Caco-2 (cell line): Measurements from ENCODE around the gene PSD2. TPM values are rescaled to one million over a fixed set of nuclear protein-coding genes. Genes with fewer than 3 reads are reported as not detected.

Experiments used
- BruUV-seq: library from RNA; stranded (reverse); fragments of 400-500 nt; replicated peaks from 2 replicates; lab custom pipeline; 2021; lab: Mats Ljungman, UMichigan
- CTCF ChIA-PET: fragments of 300-600 bp; sonication (Branson Sonifier 250); formaldehyde crosslinking; loops from one replicate; lab custom pipeline; 2022; ENCODE audit warnings: antibody characterized with exemption; lab: Charles Lee
- POLR2A ChIA-PET: fragments of 300-600 bp; sonication (Branson Sonifier 250); formaldehyde crosslinking; loops from one replicate; lab custom pipeline; 2022; ENCODE audit warnings: antibody characterized with exemption; lab: Charles Lee
- DNase-seq, 2 experiments: peaks; one replicate each; pipeline versions ENCODE4 v3.0.0 to v3.0.0-alpha.2; 2020 to 2022
- H3K27me3 ChIP-seq: replicated peaks from 2 replicates; pipeline ENCODE4 v1.6.0; 2011; ENCODE audit warnings: low read length; ENCODE audit not compliant: control insufficient read depth, insufficient read depth
- H3K36me3 ChIP-seq: 2 replicates; pipeline ENCODE4 v1.5.1; 2011; ENCODE audit warnings: low read length; ENCODE audit not compliant: control insufficient read depth, insufficient read depth
- H3K4me1 ChIP-seq: fragments of 250-450 bp; sonication (Bioruptor Pico); 2 replicates; pipeline ENCODE4 v1.5.1; 2020; ENCODE audit warnings: mild to moderate bottlenecking
- H3K4me3 ChIP-seq: 2 replicates; pipeline ENCODE4 v1.5.1; 2011; ENCODE audit warnings: low read depth, mild to moderate bottlenecking, control low read depth, low read length
- H3K9me3 ChIP-seq: fragments of 250-450 bp; sonication (Bioruptor Pico); 2 replicates; pipeline ENCODE4 v1.5.1; 2020; ENCODE audit warnings: mild to moderate bottlenecking, moderate library complexity
- H3K27ac Mint-ChIP-seq: one replicate; pipeline ENCODE4 v1.8.0; 2022; ENCODE audit warnings: mixed read lengths; ENCODE audit not compliant: unreplicated experiment
- H3K27me3 Mint-ChIP-seq: one replicate; pipeline ENCODE4 v1.8.0; 2022; ENCODE audit warnings: mixed read lengths; ENCODE audit not compliant: insufficient read depth, unreplicated experiment
- H3K36me3 Mint-ChIP-seq: one replicate; pipeline ENCODE4 v1.8.0; 2022; ENCODE audit warnings: mild to moderate bottlenecking, mixed read lengths; ENCODE audit not compliant: insufficient read depth, unreplicated experiment
- H3K4me1 Mint-ChIP-seq: one replicate; pipeline ENCODE4 v1.8.0; 2022; ENCODE audit warnings: low read depth, mixed read lengths; ENCODE audit not compliant: unreplicated experiment
- H3K4me3 Mint-ChIP-seq: one replicate; pipeline ENCODE4 v1.8.0; 2022; ENCODE audit warnings: mild to moderate bottlenecking, moderate library complexity, mixed read lengths; ENCODE audit not compliant: unreplicated experiment
- H3K9me3 Mint-ChIP-seq: one replicate; pipeline ENCODE4 v1.8.0; 2022; ENCODE audit warnings: mixed read lengths; ENCODE audit not compliant: unreplicated experiment
- intact Hi-C: fragments of 100-400 bp; cut with micrococcal nuclease; formaldehyde crosslinking; loops from one replicate; pipeline ENCODE4 v1.10.0; 2022; ENCODE audit not compliant: unreplicated experiment
- total RNA-seq: library from RNA; stranded (reverse); gene quantifications from 2 replicates; pipeline ENCODE4 v1.2.3, GENCODE V29; 2022
- TF ChIP-seq, protein P1 (sequence below), 2 experiments: fragments of 200-600 bp in 1 of 2; IDR thresholded peaks; 1 replicate in 1 of 2; 2 replicates in 1 of 2; pipeline versions ENCODE4 v1.5.1 to v1.8.0; 2011 to 2022; ENCODE audit warnings: antibody characterized with exemption in 1 of 2, control low read depth in 1 of 2, inconsistent platforms in 1 of 2, low read depth in 1 of 2, low read length in 1 of 2, mild to moderate bottlenecking in 1 of 2, moderate library complexity in 1 of 2; ENCODE audit not compliant: insufficient read depth in 1 of 2, severe bottlenecking in 1 of 2, unreplicated experiment in 1 of 2

Gene PSD2
- total RNA-seq, 1 experiment from 2014 or later: 0.09 TPM

- no TSS peak for BruUV-seq
- TF ChIP-seq, protein P1, sequence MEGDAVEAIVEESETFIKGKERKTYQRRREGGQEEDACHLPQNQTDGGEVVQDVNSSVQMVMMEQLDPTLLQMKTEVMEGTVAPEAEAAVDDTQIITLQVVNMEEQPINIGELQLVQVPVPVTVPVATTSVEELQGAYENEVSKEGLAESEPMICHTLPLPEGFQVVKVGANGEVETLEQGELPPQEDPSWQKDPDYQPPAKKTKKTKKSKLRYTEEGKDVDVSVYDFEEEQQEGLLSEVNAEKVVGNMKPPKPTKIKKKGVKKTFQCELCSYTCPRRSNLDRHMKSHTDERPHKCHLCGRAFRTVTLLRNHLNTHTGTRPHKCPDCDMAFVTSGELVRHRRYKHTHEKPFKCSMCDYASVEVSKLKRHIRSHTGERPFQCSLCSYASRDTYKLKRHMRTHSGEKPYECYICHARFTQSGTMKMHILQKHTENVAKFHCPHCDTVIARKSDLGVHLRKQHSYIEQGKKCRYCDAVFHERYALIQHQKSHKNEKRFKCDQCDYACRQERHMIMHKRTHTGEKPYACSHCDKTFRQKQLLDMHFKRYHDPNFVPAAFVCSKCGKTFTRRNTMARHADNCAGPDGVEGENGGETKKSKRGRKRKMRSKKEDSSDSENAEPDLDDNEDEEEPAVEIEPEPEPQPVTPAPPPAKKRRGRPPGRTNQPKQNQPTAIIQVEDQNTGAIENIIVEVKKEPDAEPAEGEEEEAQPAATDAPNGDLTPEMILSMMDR (IDR thresholded peaks at IDR 0.05; ENCODE audit: insufficient read depth in 1 of 2, low read depth in 1 of 2, low read length in 1 of 2, severe bottlenecking in 1 of 2, unreplicated experiment in 1 of 2): no peak
- no peaks in the 10 kb centered on the region for H3K36me3 ChIP-seq
- intact Hi-C loops: no loop called here
- ChIA-PET CTCF (interaction anchor here (1.1 kb wide), 1 partner anchor 68 kb away, joined by 4 read pairs; no protein-coding TSS in a partner anchor), POLR2A (no interaction called here)
- H3K36me3 Mint-ChIP-seq: no peaks in the 10 kb centered on the region
- H3K9me3 Mint-ChIP-seq: no peaks in the 10 kb centered on the region
- DNase-seq: no peak
- no peak overlapping the region for H3K27ac Mint-ChIP-seq
- no peaks in the 10 kb centered on the region for H3K4me1 ChIP-seq
- no peaks in the 10 kb centered on the region; the same call in none of the 2 replicates for H3K27me3 ChIP-seq
- H3K4me3 Mint-ChIP-seq: no peak overlapping the region
- peaks cover 4% of the 10 kb centered on the region for H3K27me3 Mint-ChIP-seq
- H3K4me1 Mint-ChIP-seq: no peaks in the 10 kb centered on the region
- H3K4me3 ChIP-seq: no peak overlapping the region
- H3K9me3 ChIP-seq: no peaks in the 10 kb centered on the region
Measured at GRCh38 chr5:139855451-139855850, 59.8 kb downstream of the PSD2 start.

DNA sequence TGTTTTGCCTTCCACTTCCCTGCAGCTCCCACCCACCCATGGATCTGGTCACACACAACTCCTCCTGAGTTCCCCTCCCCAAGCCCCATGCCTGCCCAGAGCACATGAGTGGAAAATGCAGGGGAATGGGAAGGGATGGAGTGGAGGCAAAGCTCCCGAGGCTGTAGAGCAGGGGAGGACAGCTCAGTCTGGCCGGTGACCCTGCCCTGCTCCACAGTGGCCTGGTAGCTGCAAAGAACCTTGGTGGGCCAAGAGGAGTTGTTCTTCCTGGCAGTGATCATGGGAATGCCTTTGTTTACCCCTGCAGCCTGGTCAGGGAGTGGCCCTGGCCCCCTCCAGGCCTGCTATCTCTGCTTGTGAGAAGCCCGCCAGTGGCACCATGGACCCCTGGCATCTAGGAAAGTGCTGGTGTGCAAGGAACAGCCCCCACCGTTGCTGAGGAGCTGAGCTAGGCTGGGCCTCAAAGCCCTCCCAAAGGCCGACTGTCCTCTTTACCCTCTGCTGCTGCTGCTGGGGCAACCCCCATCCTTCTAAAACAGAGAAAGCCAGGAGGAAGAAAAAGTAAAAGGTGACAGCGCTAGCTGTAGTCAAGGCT is 60.4 kb downstream of the PSD2 start:
- Histone ChIP-seq H3K9me3 (no peaks in the 10 kb centered on the region), H3K4me3 (no peak overlapping the region), H3K27me3 (no peaks in the 10 kb centered on the region; the same call in 1 of the 2 replicates), H3K4me1 (no peaks in the 10 kb centered on the region), H3K36me3 (no peaks in the 10 kb centered on the region)
- H3K4me3 Mint-ChIP-seq: no peak overlapping the region
- BruUV-seq: no TSS peak
- peaks cover 5% of the 10 kb centered on the region for H3K27me3 Mint-ChIP-seq
- ChIA-PET POLR2A (no interaction called here), CTCF (interaction anchor here (0.7 to 1.1 kb wide), 2 partner anchors 69 to 112 kb away, joined by 3 to 4 read pairs; no protein-coding TSS in a partner anchor)
- TF ChIP-seq, protein P1 (IDR thresholded peaks at IDR 0.05; ENCODE audit: insufficient read depth in 1 of 2, low read depth in 1 of 2, low read length in 1 of 2, severe bottlenecking in 1 of 2, unreplicated experiment in 1 of 2): no peak
- intact Hi-C loops: no loop called here
- H3K36me3 Mint-ChIP-seq: no peaks in the 10 kb centered on the region
- H3K9me3 Mint-ChIP-seq: no peaks in the 10 kb centered on the region
- DNase-seq: no peak
- no peak overlapping the region for H3K27ac Mint-ChIP-seq
- no peaks in the 10 kb centered on the region for H3K4me1 Mint-ChIP-seq

DNA sequence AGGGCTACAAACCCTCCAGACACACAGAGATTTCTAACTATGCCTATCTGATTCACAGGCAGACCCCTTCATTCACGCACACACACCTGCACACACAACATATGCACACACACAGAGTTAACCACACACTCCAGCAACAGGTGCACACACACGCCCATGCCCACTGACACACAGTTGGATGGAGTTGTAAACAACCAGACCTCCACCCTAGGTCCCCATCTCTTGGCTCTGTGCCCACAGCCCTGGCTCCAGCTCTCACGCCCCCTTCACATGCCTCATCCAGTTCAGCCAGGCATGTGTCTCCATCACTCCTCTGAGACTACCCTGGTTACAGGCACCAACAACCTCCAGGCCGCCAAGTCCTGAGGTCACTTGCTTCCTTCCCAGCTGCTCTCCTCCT is 61.1 kb downstream of the PSD2 start:
- H3K27ac Mint-ChIP-seq: no peak overlapping the region
- H3K4me1 Mint-ChIP-seq: no peaks in the 10 kb centered on the region
- no TSS peak for BruUV-seq
- H3K9me3 Mint-ChIP-seq: no peaks in the 10 kb centered on the region
- no peak overlapping the region for H3K4me3 ChIP-seq
- H3K27me3 Mint-ChIP-seq: peaks cover 6% of the 10 kb centered on the region
- H3K9me3 ChIP-seq: no peaks in the 10 kb centered on the region
- no peak for DNase-seq
- CTCF ChIA-PET: interaction anchor here (0.7 kb wide), 1 partner anchor 112 kb away, joined by 3 read pairs; no protein-coding TSS in a partner anchor
- intact Hi-C loops: no loop called here
- TF ChIP-seq, protein P1 (IDR thresholded peaks at IDR 0.05; ENCODE audit: insufficient read depth in 1 of 2, low read depth in 1 of 2, low read length in 1 of 2, severe bottlenecking in 1 of 2, unreplicated experiment in 1 of 2): no peak
- no peak overlapping the region for H3K4me3 Mint-ChIP-seq
- no peaks in the 10 kb centered on the region for H3K4me1 ChIP-seq
- H3K27me3 ChIP-seq: no peaks in the 10 kb centered on the region; the same call in 1 of the 2 replicates
- H3K36me3 Mint-ChIP-seq: no peaks in the 10 kb centered on the region
- H3K36me3 ChIP-seq: no peaks in the 10 kb centered on the region
- POLR2A ChIA-PET: no interaction called here
